Keratinocyte (primary cell): ENCODE data around the gene MARVELD1. TPM values are rescaled to one million over a fixed set of nuclear protein-coding genes. Genes with fewer than 3 reads are reported as not detected.

Experiments used
- DNase-seq: peaks from one replicate; pipeline ENCODE4 v3.0.0-alpha.2; 2011; ENCODE audit warnings: low read depth, missing footprints, low spot score
- FAIRE-seq: peaks from 2 replicates; lab custom pipeline; 2011; peaks lifted over from hg19 to GRCh38; lab: Jason Lieb, UNC
- H2AFZ ChIP-seq: 2 replicates; pipeline ENCODE4 v1.6.0; 2012; ENCODE audit warnings: low read length, control low read depth, inconsistent platforms; ENCODE audit not compliant: control insufficient read depth
- H3K27ac ChIP-seq: 2 replicates; pipeline ENCODE4 v1.5.1; 2011; ENCODE audit warnings: low read length; ENCODE audit not compliant: control insufficient read depth, insufficient read depth
- H3K27me3 ChIP-seq: 3 replicates; pipeline ENCODE4 v1.6.0; 2011; ENCODE audit warnings: low read length; ENCODE audit not compliant: control insufficient read depth, insufficient read depth; ENCODE audit errors: extremely low read depth
- H3K36me3 ChIP-seq, 2 experiments: 2 replicates in 1 of 2; 3 replicates in 1 of 2; pipeline ENCODE4 v1.5.1; 2011; ENCODE audit warnings: low read length in 2 of 2, mild to moderate bottlenecking in 1 of 2; ENCODE audit not compliant: control insufficient read depth in 2 of 2, insufficient read depth in 2 of 2; ENCODE audit errors: extremely low read depth in 1 of 2
- H3K4me1 ChIP-seq: 3 replicates; pipeline ENCODE4 v1.5.1; 2011; ENCODE audit warnings: low read length; ENCODE audit not compliant: control insufficient read depth, insufficient read depth; ENCODE audit errors: extremely low read depth
- H3K4me2 ChIP-seq: 3 replicates; pipeline ENCODE4 v1.6.0; 2011; ENCODE audit warnings: low read depth, low read length; ENCODE audit not compliant: control insufficient read depth, insufficient read depth; ENCODE audit errors: extremely low read depth
- H3K4me3 ChIP-seq, 3 experiments: fragments of 200-600 bp in 1 of 3; sonication (generic) in 1 of 3; 2 replicates in 2 of 3; 3 replicates in 1 of 3; pipeline ENCODE4 v1.5.1; 2011 to 2016; ENCODE audit warnings: low read length in 3 of 3, mild to moderate bottlenecking in 3 of 3, control low read depth in 2 of 3, inconsistent platforms in 1 of 3, low read depth in 1 of 3, mixed read lengths in 1 of 3, mixed run types in 1 of 3, moderate library complexity in 1 of 3; ENCODE audit not compliant: control insufficient read depth in 2 of 3, insufficient read depth in 2 of 3; ENCODE audit errors: extremely low read depth in 1 of 3
- H3K79me2 ChIP-seq: 2 replicates; pipeline ENCODE4 v1.6.0; 2012; ENCODE audit warnings: low read length; ENCODE audit not compliant: control insufficient read depth, insufficient read depth
- H3K9ac ChIP-seq: 3 replicates; pipeline ENCODE4 v1.6.0; 2011; ENCODE audit warnings: low read length; ENCODE audit not compliant: control insufficient read depth, insufficient read depth; ENCODE audit errors: extremely low read depth
- H3K9me1 ChIP-seq: 3 replicates; pipeline ENCODE4 v1.6.0; 2011; ENCODE audit warnings: low read length; ENCODE audit not compliant: control insufficient read depth, insufficient read depth; ENCODE audit errors: extremely low read depth
- H3K9me3 ChIP-seq: 2 replicates; pipeline ENCODE4 v1.5.1; 2012; ENCODE audit warnings: low read depth, low read length; ENCODE audit not compliant: control insufficient read depth
- H4K20me1 ChIP-seq: 3 replicates; pipeline ENCODE4 v1.6.0; 2011; ENCODE audit warnings: low read length; ENCODE audit not compliant: control insufficient read depth, insufficient read depth; ENCODE audit errors: extremely low read depth
- CTCF ChIP-seq, 3 experiments: IDR thresholded peaks in 1 of 3; conservative IDR thresholded peaks in 1 of 3; optimal IDR thresholded peaks in 1 of 3; 2 replicates in 2 of 3; 3 replicates in 1 of 3; pipeline versions ENCODE3 to v1.5.1; 2011; ENCODE audit warnings: low read length in 3 of 3, mild to moderate bottlenecking in 3 of 3, moderate library complexity in 2 of 3, control low read depth in 1 of 3, inconsistent platforms in 1 of 3; ENCODE audit not compliant: insufficient read depth in 2 of 3; ENCODE audit errors: extremely low read depth in 1 of 3
- EZH2 ChIP-seq: IDR thresholded peaks from one replicate; pipeline ENCODE4 v1.6.1; 2012; ENCODE audit warnings: inconsistent platforms, mild to moderate bottlenecking, low read length, moderate library complexity
- dilution Hi-C: fragments of 300-500 bp; cut with MboI; formaldehyde crosslinking; loops from one replicate; pipeline ENCODE4 v1.7.0; 2020; ENCODE audit warnings: low sequenced_read_pairs; ENCODE audit not compliant: extremely low pct_ligation_motif_present
- polyA plus RNA-seq, 5 experiments: library from polyadenylated mRNA; depleted of rRNA in 3 of 5; stranded (reverse) in 3 of 5; stranded (forward) in 1 of 5; unstranded in 1 of 5; fragments of >200 nt; gene quantifications; 1 replicate in 1 of 5; 2 replicates in 3 of 5; 3 replicates in 1 of 5; pipeline versions ENCODE4 v1.2.1 to v1.2.3, GENCODE V29; 2011 to 2012; ENCODE audit warnings: missing spikeins in 2 of 5, low read depth in 1 of 5, low replicate concordance in 1 of 5

MARVELD1 gene
- polyA plus RNA-seq, 1 donor (not counting 4 experiments of a cell fraction or from before 2014, with no cell fraction given) = 39.7 TPM

- dilution Hi-C loops = loop anchor here (5.0 kb wide), 1 partner anchor 41 kb away; no protein-coding TSS in a partner anchor
- Histone ChIP-seq H3K4me3 (peak overlapping the region; percentile 85 to 93 (median 86)), H3K9me1 (no peaks in the 10 kb centered on the region), H4K20me1 (peaks cover 2% of the 10 kb centered on the region), H3K9ac (peak overlapping the region; percentile 97), H3K79me2 (peaks cover 50% of the 10 kb centered on the region), H3K4me1 (peaks cover 53% of the 10 kb centered on the region), H2AFZ (peak overlapping the region; percentile 20), H3K4me2 (peak overlapping the region; percentile 98), H3K27me3 (no peaks in the 10 kb centered on the region), H3K36me3 (peaks cover 3 to 18% of the 10 kb centered on the region in 2 experiments), H3K27ac (peak overlapping the region; percentile 92), H3K9me3 (no peaks in the 10 kb centered on the region)
- DNase-seq (no peak), FAIRE-seq (no peak)
- TF ChIP-seq CTCF (optimal IDR thresholded peaks at IDR 0.05 in 1 of 3, IDR thresholded peaks at IDR 0.05 in 1 of 3, conservative IDR thresholded peaks at IDR 0.05 in 1 of 3; ENCODE audit: extremely low read depth in 1 of 3, insufficient read depth in 2 of 3, low read length in 3 of 3) (peak in 2 of 3 experiments; percentile 7 to 46), EZH2 (no peak)
Measured at GRCh38 chr10:97686301-97686961, 27.1 kb upstream of the MARVELD1 start.

- TF ChIP-seq EZH2 = no peak
- TF ChIP-seq CTCF (optimal IDR thresholded peaks at IDR 0.05 in 1 of 3, IDR thresholded peaks at IDR 0.05 in 1 of 3, conservative IDR thresholded peaks at IDR 0.05 in 1 of 3; ENCODE audit: extremely low read depth in 1 of 3, insufficient read depth in 2 of 3, low read length in 3 of 3) = no peak
- FAIRE-seq = peak; percentile 48
- Histone ChIP-seq H4K20me1 (peaks cover 2% of the 10 kb centered on the region), H3K4me2 (peak within 1 kb of the TSS; percentile 98), H3K27me3 (no peaks in the 10 kb centered on the region), H3K27ac (peak within 1 kb of the TSS; percentile 92), H2AFZ (peak within 1 kb of the TSS; percentile 20), H3K9ac (peak within 1 kb of the TSS; percentile 97), H3K9me1 (no peaks in the 10 kb centered on the region), H3K36me3 (peaks cover 0 to 18% of the 10 kb centered on the region in 2 experiments), H3K9me3 (no peaks in the 10 kb centered on the region), H3K79me2 (peaks cover 46% of the 10 kb centered on the region), H3K4me1 (peaks cover 53% of the 10 kb centered on the region), H3K4me3 (peak within 1 kb of the TSS; percentile 85 to 93 (median 86))
- dilution Hi-C loops = loop anchor here (5.0 kb wide), 1 partner anchor 40 kb away; no protein-coding TSS in a partner anchor
- DNase-seq = peak; percentile 91
Measured at GRCh38 chr10:97686962-97687784, 26.4 kb upstream of the MARVELD1 start, which contains the start of gene AVPI1. Gene AVPI1 (minus strand): TSS chr10:97687241. CDS start chr10:97679905, 7,336 bp downstream.
